ENCODE data around the gene TBCA. TPM values are rescaled to one million over a fixed set of nuclear protein-coding genes. Genes with fewer than 3 reads are reported as not detected.

TBCA gene
- total RNA-seq, 1 experiment from 2014 or later: 330 TPM

- Histone ChIP-seq H3K18ac (ENCODE audit: insufficient read length, low read depth, low read length) (no peak overlapping the region), H2BK5ac (ENCODE audit: insufficient read length, low read length) (no peak overlapping the region), H3K4ac (ENCODE audit: low read depth, low read length) (no peak overlapping the region), H3K27ac (ENCODE audit: insufficient read length, low read depth, low read length) (no peak overlapping the region), H3K27me3 (ENCODE audit: insufficient read depth, low read length) (no peaks in the 10 kb centered on the region), H3K14ac (ENCODE audit: insufficient read depth, low read length) (no peak overlapping the region), H2BK15ac (ENCODE audit: low read depth, low read length) (no peak overlapping the region), H2BK20ac (ENCODE audit: low read depth, low read length, poor library complexity, severe bottlenecking) (no peak overlapping the region), H4K5ac (ENCODE audit: insufficient read length, low read depth, low read length) (no peak overlapping the region), H3T11ph (ENCODE audit: low read length) (no peak overlapping the region), H3K23ac (ENCODE audit: insufficient read length, low read depth, low read length) (no peak overlapping the region), H3K23me2 (ENCODE audit: insufficient read length, low read depth, low read length, poor library complexity, severe bottlenecking) (no peaks in the 10 kb centered on the region), H4K8ac (replicated peaks; ENCODE audit: insufficient read length, low read depth, low read length) (no peak overlapping the region), H3K9me3 (ENCODE audit: control insufficient read depth, low read depth, low read length) (no peaks in the 10 kb centered on the region), H2AK5ac (ENCODE audit: insufficient read length, low read length) (no peak overlapping the region), H3K79me2 (ENCODE audit: insufficient read depth, low read length) (no peaks in the 10 kb centered on the region), H2BK120ac (ENCODE audit: low read depth, low read length, poor library complexity, severe bottlenecking) (no peak overlapping the region), H2BK12ac (ENCODE audit: insufficient read length, low read depth, low read length) (no peak overlapping the region), H3K56ac (ENCODE audit: insufficient read length, low read depth, low read length) (no peak overlapping the region), H3K79me1 (ENCODE audit: insufficient read depth, low read depth, low read length, poor library complexity, severe bottlenecking) (no peaks in the 10 kb centered on the region), H4K91ac (ENCODE audit: insufficient read length, low read depth, low read length) (no peak overlapping the region), H2AFZ (ENCODE audit: low read length) (no peak overlapping the region), H3K4me2 (ENCODE audit: insufficient read depth, insufficient read length, low read length) (no peak overlapping the region), H3K4me1 (ENCODE audit: insufficient read depth, low read length) (no peaks in the 10 kb centered on the region), H4K20me1 (ENCODE audit: control insufficient read depth, insufficient read depth, insufficient read length) (no peaks in the 10 kb centered on the region), H3K9ac (ENCODE audit: extremely low read depth, insufficient read length, low read length) (no peak overlapping the region)
- no CpG with 5 or more reads among the region's 1 CpG for WGBS (ENCODE audit: extremely low coverage, insufficient read length, low lambda C conversion rate)
- Mint-ChIP-seq H3K27ac (no peak overlapping the region), H3K27me3 (ENCODE audit: low read depth) (peaks cover 36% of the 10 kb centered on the region), H3K36me3 (ENCODE audit: insufficient read depth in 1 of 3, low read depth in 3 of 3) (no peaks in the 10 kb centered on the region; a peak in 1 of 7 replicates), H3K9me3 (no peaks in the 10 kb centered on the region), H3K4me1 (peaks cover 7 to 12% of the 10 kb centered on the region in 2 experiments; a peak in 3 of 4 replicates), H3K4me3 (no peak overlapping the region)
- no peak for DNase-seq
- TF ChIP-seq CTCF (conservative IDR thresholded peaks at IDR 0.05): no peak
These were observed 106.5 kb downstream of the TBCA start for GRCh38 chr5:77669677-77670076.

All from H9 (cell line).